H9 (cell line): ENCODE measurements around the gene BMPER. TPM values are rescaled to one million over a fixed set of nuclear protein-coding genes. Genes with fewer than 3 reads are reported as not detected.

Source experiments
- DNase-seq: peaks from one replicate; pipeline ENCODE4 v3.0.0-alpha.2; 2017
- H2AFZ ChIP-seq: one replicate; pipeline ENCODE4 v1.6.1; 2013; ENCODE audit warnings: mild to moderate bottlenecking, low read length, control low read depth, moderate library complexity
- H2AK5ac ChIP-seq: 2 replicates; pipeline ENCODE4 v1.6.1; 2013; ENCODE audit warnings: low read length, control low read depth, mixed read lengths; ENCODE audit not compliant: insufficient read length
- H2BK120ac ChIP-seq: one replicate; pipeline ENCODE4 v1.6.1; 2013; ENCODE audit warnings: low read depth, mild to moderate bottlenecking, low read length, control low read depth, inconsistent platforms; ENCODE audit not compliant: poor library complexity, severe bottlenecking
- H2BK12ac ChIP-seq: 2 replicates; pipeline ENCODE4 v1.6.1; 2013; ENCODE audit warnings: low read length, control low read depth, mixed read lengths, low read depth; ENCODE audit not compliant: insufficient read length
- H2BK15ac ChIP-seq: 2 replicates; pipeline ENCODE4 v1.6.1; 2013; ENCODE audit warnings: low read depth, low read length, control low read depth
- H2BK20ac ChIP-seq: one replicate; pipeline ENCODE4 v1.6.1; 2013; ENCODE audit warnings: low read depth, mild to moderate bottlenecking, low read length, control low read depth, inconsistent platforms; ENCODE audit not compliant: poor library complexity, severe bottlenecking
- H2BK5ac ChIP-seq: 2 replicates; pipeline ENCODE4 v1.6.1; 2013; ENCODE audit warnings: low read length, control low read depth, mixed read lengths; ENCODE audit not compliant: insufficient read length
- H3K14ac ChIP-seq: 2 replicates; pipeline ENCODE4 v1.6.1; 2013; ENCODE audit warnings: low read length, control low read depth; ENCODE audit not compliant: insufficient read depth
- H3K18ac ChIP-seq: 2 replicates; pipeline ENCODE4 v1.6.1; 2013; ENCODE audit warnings: low read depth, mild to moderate bottlenecking, mixed read lengths, low read length, control low read depth; ENCODE audit not compliant: insufficient read length
- H3K23ac ChIP-seq: 2 replicates; pipeline ENCODE4 v1.6.1; 2013; ENCODE audit warnings: low read length, control low read depth, mixed read lengths, low read depth; ENCODE audit not compliant: insufficient read length
- H3K23me2 ChIP-seq: 2 replicates; pipeline ENCODE4 v1.6.1; 2013; ENCODE audit warnings: low read depth, mild to moderate bottlenecking, mixed read lengths, low read length, control low read depth; ENCODE audit not compliant: insufficient read length, poor library complexity, severe bottlenecking
- H3K27ac ChIP-seq: 2 replicates; pipeline ENCODE4 v1.5.1; 2013; ENCODE audit warnings: low read length, control low read depth, mixed read lengths, low read depth; ENCODE audit not compliant: insufficient read length
- H3K27me3 ChIP-seq: 2 replicates; pipeline ENCODE4 v1.6.1; 2013; ENCODE audit warnings: low read length, control low read depth, inconsistent platforms; ENCODE audit not compliant: insufficient read depth
- H3K4ac ChIP-seq: 2 replicates; pipeline ENCODE4 v1.6.1; 2013; ENCODE audit warnings: low read depth, mild to moderate bottlenecking, control low read depth, inconsistent platforms, low read length, moderate library complexity
- H3K4me1 ChIP-seq: 2 replicates; pipeline ENCODE4 v1.6.1; 2013; ENCODE audit warnings: low read length, control low read depth, inconsistent platforms; ENCODE audit not compliant: insufficient read depth
- H3K4me2 ChIP-seq: 2 replicates; pipeline ENCODE4 v1.6.1; 2013; ENCODE audit warnings: low read length, control low read depth, mixed read lengths; ENCODE audit not compliant: insufficient read length, insufficient read depth
- H3K56ac ChIP-seq: 2 replicates; pipeline ENCODE4 v1.6.1; 2013; ENCODE audit warnings: low read depth, mild to moderate bottlenecking, mixed read lengths, low read length, control low read depth; ENCODE audit not compliant: insufficient read length
- H3K79me1 ChIP-seq: 2 replicates; pipeline ENCODE4 v1.6.1; 2013; ENCODE audit warnings: low read depth, mild to moderate bottlenecking, moderate library complexity, low read length, control low read depth, inconsistent platforms; ENCODE audit not compliant: insufficient read depth, poor library complexity, severe bottlenecking
- H3K79me2 ChIP-seq: 2 replicates; pipeline ENCODE4 v1.6.1; 2013; ENCODE audit warnings: low read length, control low read depth, inconsistent platforms; ENCODE audit not compliant: insufficient read depth
- H3K9ac ChIP-seq: 2 replicates; pipeline ENCODE4 v1.6.1; 2013; ENCODE audit warnings: low read length, control low read depth, mixed read lengths; ENCODE audit not compliant: insufficient read length; ENCODE audit errors: extremely low read depth
- H3K9me3 ChIP-seq: one replicate; pipeline ENCODE4 v1.6.1; 2013; ENCODE audit warnings: low read depth, low read length, inconsistent platforms; ENCODE audit not compliant: control insufficient read depth
- H3T11ph ChIP-seq: one replicate; pipeline ENCODE4 v1.6.1; 2013; ENCODE audit warnings: mild to moderate bottlenecking, low read length, control low read depth, inconsistent platforms
- H4K20me1 ChIP-seq: one replicate; pipeline ENCODE4 v1.6.1; 2013; ENCODE audit not compliant: control insufficient read depth, insufficient read length, insufficient read depth
- H4K5ac ChIP-seq: 2 replicates; pipeline ENCODE4 v1.6.1; 2013; ENCODE audit warnings: low read depth, mild to moderate bottlenecking, mixed read lengths, low read length, control low read depth; ENCODE audit not compliant: insufficient read length
- H4K8ac ChIP-seq: replicated peaks from 2 replicates; pipeline ENCODE4 v1.6.1; 2013; ENCODE audit warnings: low read length, control low read depth, mixed read lengths, low read depth; ENCODE audit not compliant: insufficient read length
- H4K91ac ChIP-seq: 2 replicates; pipeline ENCODE4 v1.6.1; 2013; ENCODE audit warnings: low read depth, mild to moderate bottlenecking, moderate library complexity, mixed read lengths, low read length, control low read depth; ENCODE audit not compliant: insufficient read length
- H3K27ac Mint-ChIP-seq, 3 experiments: 2 replicates in 2 of 3; 3 replicates in 1 of 3; pipeline ENCODE4 v1.8.0; 2020 to 2021; ENCODE audit warnings: mixed read lengths in 3 of 3, mild to moderate bottlenecking in 1 of 3, moderate library complexity in 1 of 3
- H3K27me3 Mint-ChIP-seq: 2 replicates; pipeline ENCODE4 v1.8.0; 2021; ENCODE audit warnings: low read depth, mild to moderate bottlenecking, moderate library complexity, mixed read lengths
- H3K36me3 Mint-ChIP-seq, 3 experiments: 2 replicates in 2 of 3; 3 replicates in 1 of 3; pipeline ENCODE4 v1.8.0; 2020 to 2021; ENCODE audit warnings: low read depth in 3 of 3, mixed read lengths in 3 of 3; ENCODE audit not compliant: insufficient read depth in 1 of 3
- H3K4me1 Mint-ChIP-seq, 2 experiments: 2 replicates each; pipeline ENCODE4 v1.8.0; 2020; ENCODE audit warnings: mixed read lengths in 2 of 2
- H3K4me3 Mint-ChIP-seq, 2 experiments: 2 replicates in 1 of 2; 3 replicates in 1 of 2; pipeline ENCODE4 v1.8.0; 2020 to 2021; ENCODE audit warnings: mild to moderate bottlenecking in 2 of 2, mixed read lengths in 2 of 2, moderate library complexity in 1 of 2
- H3K9me3 Mint-ChIP-seq, 2 experiments: 2 replicates in 1 of 2; 3 replicates in 1 of 2; pipeline ENCODE4 v1.8.0; 2020; ENCODE audit warnings: mild to moderate bottlenecking in 2 of 2, mixed read lengths in 2 of 2, moderate library complexity in 1 of 2
- WGBS: extraction: QIAGEN DNeasy Blood & Tissue Kit; methylation state at CpG from one replicate; pipeline ENCODE4 v1.1.7; 2013; ENCODE audit warnings: missing lambda C conversion rate, low lambda C conversion rate, mixed read lengths; ENCODE audit not compliant: insufficient read length; ENCODE audit errors: extremely low coverage; 5-methylcytosine and 5-hydroxymethylcytosine counted together
- total RNA-seq: library from RNA; stranded (reverse); gene quantifications from 2 replicates; pipeline ENCODE4 v1.2.1, GENCODE V29; 2021
- TF ChIP-seq, protein P1 (sequence below): fragments of 200-600 bp; sonication (generic); conservative IDR thresholded peaks from 3 replicates; pipeline ENCODE4 v1.8.0; 2021; ENCODE audit warnings: antibody characterized with exemption, mild to moderate bottlenecking

Gene BMPER
- total RNA-seq, 1 experiment from 2014 or later: 0.20 TPM

DNA sequence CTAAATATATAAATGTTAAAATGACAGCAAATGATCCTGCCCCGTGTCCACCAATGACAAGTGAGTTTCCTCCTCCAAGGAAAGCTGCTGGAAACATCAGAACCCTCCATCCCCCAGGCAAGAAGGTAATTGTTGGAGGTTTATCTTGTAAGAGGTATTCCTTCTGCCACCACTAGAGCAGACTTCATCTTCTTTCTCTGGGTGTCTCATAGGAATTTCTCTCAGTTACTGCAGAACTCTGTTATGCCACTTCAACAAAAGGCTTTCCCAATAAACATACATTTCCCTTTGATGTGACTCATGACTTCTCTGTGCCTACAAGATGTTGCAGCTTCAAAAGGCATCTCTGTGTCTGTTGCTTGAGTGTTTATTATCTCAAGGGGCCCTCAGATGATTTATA, 279.1 kb downstream of the BMPER start:
- H3K4me1 Mint-ChIP-seq: peaks cover 4 to 10% of the 10 kb centered on the region in 2 experiments; a peak in 3 of 4 replicates
- no peaks in the 10 kb centered on the region for H3K27me3 Mint-ChIP-seq
- H3K4ac ChIP-seq: no peak overlapping the region
- WGBS: no CpG with 5 or more reads among the region's 1 CpG
- no peak overlapping the region for H3K56ac ChIP-seq
- no peaks in the 10 kb centered on the region for H3K4me1 ChIP-seq
- H3K14ac ChIP-seq: no peak overlapping the region
- H3K79me2 ChIP-seq: no peaks in the 10 kb centered on the region
- H3K27ac ChIP-seq: no peak overlapping the region
- no peak overlapping the region for H2BK20ac ChIP-seq
- H3K9me3 ChIP-seq: no peaks in the 10 kb centered on the region
- H3K27ac Mint-ChIP-seq: no peak overlapping the region
- no peak overlapping the region for H2AFZ ChIP-seq
- H3K79me1 ChIP-seq: no peaks in the 10 kb centered on the region
- no peaks in the 10 kb centered on the region for H3K23me2 ChIP-seq
- no peak overlapping the region for H2AK5ac ChIP-seq
- H3K9ac ChIP-seq: no peak overlapping the region
- H2BK12ac ChIP-seq: no peak overlapping the region
- H2BK5ac ChIP-seq: no peak overlapping the region
- H3K18ac ChIP-seq: no peak overlapping the region
- H3K23ac ChIP-seq: no peak overlapping the region
- no peak overlapping the region for H3K4me2 ChIP-seq
- H4K20me1 ChIP-seq: no peaks in the 10 kb centered on the region
- no peak overlapping the region for H4K8ac ChIP-seq
- DNase-seq: no peak
- no peak overlapping the region for H2BK120ac ChIP-seq
- H3K4me3 Mint-ChIP-seq: no peak overlapping the region
- no peaks in the 10 kb centered on the region for H3K27me3 ChIP-seq
- TF ChIP-seq, protein P1, sequence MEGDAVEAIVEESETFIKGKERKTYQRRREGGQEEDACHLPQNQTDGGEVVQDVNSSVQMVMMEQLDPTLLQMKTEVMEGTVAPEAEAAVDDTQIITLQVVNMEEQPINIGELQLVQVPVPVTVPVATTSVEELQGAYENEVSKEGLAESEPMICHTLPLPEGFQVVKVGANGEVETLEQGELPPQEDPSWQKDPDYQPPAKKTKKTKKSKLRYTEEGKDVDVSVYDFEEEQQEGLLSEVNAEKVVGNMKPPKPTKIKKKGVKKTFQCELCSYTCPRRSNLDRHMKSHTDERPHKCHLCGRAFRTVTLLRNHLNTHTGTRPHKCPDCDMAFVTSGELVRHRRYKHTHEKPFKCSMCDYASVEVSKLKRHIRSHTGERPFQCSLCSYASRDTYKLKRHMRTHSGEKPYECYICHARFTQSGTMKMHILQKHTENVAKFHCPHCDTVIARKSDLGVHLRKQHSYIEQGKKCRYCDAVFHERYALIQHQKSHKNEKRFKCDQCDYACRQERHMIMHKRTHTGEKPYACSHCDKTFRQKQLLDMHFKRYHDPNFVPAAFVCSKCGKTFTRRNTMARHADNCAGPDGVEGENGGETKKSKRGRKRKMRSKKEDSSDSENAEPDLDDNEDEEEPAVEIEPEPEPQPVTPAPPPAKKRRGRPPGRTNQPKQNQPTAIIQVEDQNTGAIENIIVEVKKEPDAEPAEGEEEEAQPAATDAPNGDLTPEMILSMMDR: peak; percentile 51
- H2BK15ac ChIP-seq: no peak overlapping the region
- H3K36me3 Mint-ChIP-seq: peaks cover 0 to 3% (median 0%) of the 10 kb centered on the region in 3 experiments; a peak in 2 of 7 replicates
- H4K91ac ChIP-seq: no peak overlapping the region
- H4K5ac ChIP-seq: no peak overlapping the region
- no peak overlapping the region for H3T11ph ChIP-seq
- H3K9me3 Mint-ChIP-seq: no peaks in the 10 kb centered on the region
